Loucy (cell line): ENCODE results near the gene PRSS56.

Experiments used
- H2AFZ ChIP-seq: fragments of 200-600 bp; sonication (generic); 2 replicates; pipeline ENCODE4 v1.6.0; 2016; ENCODE audit warnings: antibody characterized with exemption, mild to moderate bottlenecking, low read length, moderate library complexity
- H3F3A ChIP-seq: fragments of 200-600 bp; 2 replicates; pipeline ENCODE4 v1.6.0; 2016; ENCODE audit warnings: antibody characterized with exemption, low read depth, mild to moderate bottlenecking
- H3K27me3 ChIP-seq: fragments of 200-600 bp; sonication (generic); 2 replicates; pipeline ENCODE4 v1.6.1; 2014; ENCODE audit warnings: low read length, mild to moderate bottlenecking; ENCODE audit not compliant: insufficient read depth, poor library complexity, severe bottlenecking
- H3K36me3 ChIP-seq: fragments of 200-600 bp; sonication (generic); 2 replicates; pipeline ENCODE4 v1.6.1; 2016; ENCODE audit warnings: low read length; ENCODE audit not compliant: insufficient read depth
- H3K4me1 ChIP-seq: fragments of 200-600 bp; sonication (generic); 2 replicates; pipeline ENCODE4 v1.5.1; 2014; ENCODE audit warnings: low read length, mild to moderate bottlenecking; ENCODE audit not compliant: insufficient read depth, poor library complexity, severe bottlenecking
- H3K4me2 ChIP-seq: fragments of 200-600 bp; sonication (generic); 2 replicates; pipeline ENCODE4 v1.6.0; 2014; ENCODE audit warnings: antibody characterized with exemption, low read length, low read depth, mild to moderate bottlenecking; ENCODE audit not compliant: poor library complexity, severe bottlenecking
- H3K4me3 ChIP-seq: fragments of 200-600 bp; sonication (generic); 2 replicates; pipeline ENCODE4 v1.5.1; 2014; ENCODE audit warnings: low read length, mild to moderate bottlenecking, mixed read lengths; ENCODE audit not compliant: poor library complexity, severe bottlenecking
- H3K79me2 ChIP-seq: fragments of 200-600 bp; sonication (generic); 2 replicates; pipeline ENCODE4 v1.6.1; 2014; ENCODE audit warnings: low read length; ENCODE audit not compliant: insufficient read depth
- H3K9ac ChIP-seq: fragments of 200-600 bp; sonication (generic); 2 replicates; pipeline ENCODE4 v1.6.0; 2014; ENCODE audit warnings: mild to moderate bottlenecking, low read depth, low read length, moderate library complexity; ENCODE audit not compliant: poor library complexity, severe bottlenecking
- H3K9me2 ChIP-seq: fragments of 200-600 bp; sonication (generic); replicated peaks from 2 replicates; pipeline ENCODE4 v1.6.1; 2016; ENCODE audit warnings: low read depth, low read length, mixed read lengths
- H3K9me3 ChIP-seq: fragments of 200-600 bp; sonication (generic); 2 replicates; pipeline ENCODE4 v1.6.1; 2014; ENCODE audit warnings: mild to moderate bottlenecking, antibody characterized with exemption, low read length, low read depth; ENCODE audit not compliant: insufficient read depth
- H4K20me1 ChIP-seq: fragments of 200-600 bp; sonication (generic); 2 replicates; pipeline ENCODE4 v1.6.0; 2014; ENCODE audit warnings: antibody characterized with exemption, low read length, mild to moderate bottlenecking; ENCODE audit not compliant: insufficient read depth, poor library complexity, severe bottlenecking
- CTCF ChIP-seq: fragments of 200-600 bp; sonication (generic); conservative IDR thresholded peaks from 2 replicates; pipeline ENCODE4 v1.5.1; 2014; ENCODE audit warnings: mild to moderate bottlenecking, antibody characterized with exemption, low read length
- EZH2phosphoT487 ChIP-seq: fragments of 200-600 bp; IDR thresholded peaks from 2 replicates; pipeline ENCODE4 v1.6.1; 2018; ENCODE audit warnings: antibody characterized with exemption, mild to moderate bottlenecking, moderate library complexity, borderline replicate concordance

The PRSS56 gene

GRCh38 chr2:232544674-232545073 is 24.5 kb downstream of the PRSS56 start:
- H3K9me2 ChIP-seq: no peaks in the 10 kb centered on the region
- peaks cover 5% of the 10 kb centered on the region for H4K20me1 ChIP-seq
- H3K4me3 ChIP-seq: no peak overlapping the region
- H3K9ac ChIP-seq: no peak overlapping the region
- no peak overlapping the region for H3K4me2 ChIP-seq
- no peaks in the 10 kb centered on the region for H3K27me3 ChIP-seq
- no peak for TF ChIP-seq CTCF
- no peak for TF ChIP-seq EZH2phosphoT487
- peaks cover 10% of the 10 kb centered on the region for H3K79me2 ChIP-seq
- H3K9me3 ChIP-seq: peaks cover 3% of the 10 kb centered on the region; the same call in 1 of the 2 replicates
- no peaks in the 10 kb centered on the region for H3F3A ChIP-seq
- H3K4me1 ChIP-seq: no peaks in the 10 kb centered on the region
- no peak overlapping the region for H2AFZ ChIP-seq
- H3K36me3 ChIP-seq: no peaks in the 10 kb centered on the region

GRCh38 chr2:232545511-232546375 is 25.6 kb downstream of the PRSS56 start:
- Histone ChIP-seq H2AFZ (no peak overlapping the region), H3K9ac (no peak overlapping the region), H3K9me3 (peaks cover 3% of the 10 kb centered on the region; the same call in 1 of the 2 replicates), H4K20me1 (peaks cover 5% of the 10 kb centered on the region), H3K4me3 (no peak overlapping the region), H3K36me3 (no peaks in the 10 kb centered on the region), H3K9me2 (no peaks in the 10 kb centered on the region), H3F3A (no peaks in the 10 kb centered on the region), H3K4me2 (no peak overlapping the region), H3K4me1 (no peaks in the 10 kb centered on the region), H3K27me3 (no peaks in the 10 kb centered on the region), H3K79me2 (peaks cover 16% of the 10 kb centered on the region)
- TF ChIP-seq EZH2phosphoT487: no peak
- TF ChIP-seq CTCF: no peak

- Histone ChIP-seq H3K4me2 (no peak overlapping the region), H3K4me3 (no peak overlapping the region), H2AFZ (no peak overlapping the region), H3K36me3 (no peaks in the 10 kb centered on the region), H3K4me1 (peaks cover 14% of the 10 kb centered on the region), H3K9me3 (peaks cover 3% of the 10 kb centered on the region; the same call in 1 of the 2 replicates), H3K79me2 (peaks cover 38% of the 10 kb centered on the region), H3K27me3 (no peaks in the 10 kb centered on the region), H3F3A (no peaks in the 10 kb centered on the region), H3K9ac (no peak overlapping the region), H4K20me1 (peaks cover 23% of the 10 kb centered on the region), H3K9me2 (no peaks in the 10 kb centered on the region)
- TF ChIP-seq EZH2phosphoT487 (no peak), CTCF (no peak)
Observed at GRCh38 chr2:232547991-232548390, 27.8 kb downstream of the PRSS56 start.
